ENCODE data around the gene DDX11.
"Not testable (repeated sequence)": the region's sequence is repeated elsewhere in the genome, so short reads cannot be mapped to it uniquely, and the experiment has no call there.

The DDX11 gene

DNA sequence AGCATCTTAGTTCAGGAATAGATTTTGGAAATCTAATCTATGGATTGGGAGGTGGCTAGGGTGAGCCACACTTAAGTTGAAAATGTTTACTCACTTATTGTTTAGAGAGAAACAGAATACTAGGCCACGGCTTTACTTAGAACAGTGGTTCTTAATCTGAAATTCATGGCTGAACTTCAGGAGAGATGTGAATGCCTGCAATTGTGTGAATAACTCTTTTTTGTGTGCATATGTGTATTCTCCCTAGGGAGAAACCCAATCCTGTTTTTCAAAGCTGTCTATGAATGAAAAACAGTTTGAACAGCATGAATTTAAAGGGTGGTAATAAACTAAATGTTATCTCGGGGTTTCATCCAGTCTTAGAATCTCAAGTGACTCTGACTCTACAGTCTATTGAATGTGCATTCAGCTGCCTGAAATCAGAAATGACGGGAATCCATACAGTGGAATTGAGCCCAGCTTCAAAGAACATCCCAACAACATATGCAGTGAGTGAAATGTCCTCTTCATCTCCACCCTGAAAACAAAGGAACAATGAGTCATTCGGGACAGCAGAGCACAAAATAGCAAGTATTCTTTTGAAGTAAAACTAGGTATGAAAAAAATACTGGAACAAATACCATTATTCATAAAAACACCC lies 53.7 kb downstream of the DDX11 start:
- not testable (repeated sequence) for DNase-seq

DNA sequence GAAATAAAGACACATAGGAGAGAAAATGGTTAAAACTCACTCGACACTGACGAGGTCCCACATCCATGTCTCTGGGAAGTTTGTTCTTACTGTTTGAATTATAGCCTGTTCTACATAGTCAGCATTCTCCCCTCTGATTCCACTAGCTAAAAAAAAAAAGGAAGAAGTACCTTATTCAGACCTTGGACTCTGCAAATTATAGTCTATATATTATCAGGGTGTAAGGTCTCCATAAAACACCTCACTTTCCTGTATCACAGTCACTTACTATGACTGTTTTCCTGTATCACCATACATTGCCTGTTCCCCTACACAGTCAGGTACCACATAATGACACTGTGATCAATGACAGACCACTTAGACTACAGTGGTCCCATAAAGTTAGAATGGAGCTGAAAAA lies 62.9 kb downstream of the DDX11 start:
- not testable (repeated sequence) for DNase-seq

DNA sequence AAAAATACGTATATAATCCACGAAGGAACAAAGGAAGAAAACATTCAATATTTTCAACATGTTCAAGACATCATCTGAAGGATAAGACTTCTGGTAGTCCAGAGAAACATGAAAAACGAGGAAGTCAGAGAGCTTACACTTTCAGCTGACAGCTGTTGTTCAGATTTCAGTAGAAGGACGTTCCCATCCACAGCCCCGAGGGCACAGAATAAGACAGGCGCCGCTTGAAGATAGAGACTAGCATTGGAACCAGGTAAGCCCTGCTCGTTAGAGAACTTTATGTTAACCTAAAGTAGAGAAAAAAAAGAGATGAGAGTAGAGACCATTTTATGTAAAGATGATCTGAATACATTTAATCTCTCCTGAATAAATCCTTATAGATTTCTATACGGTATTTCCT lies 71.1 kb downstream of the DDX11 start:
- not testable (repeated sequence) for DNase-seq

DNA sequence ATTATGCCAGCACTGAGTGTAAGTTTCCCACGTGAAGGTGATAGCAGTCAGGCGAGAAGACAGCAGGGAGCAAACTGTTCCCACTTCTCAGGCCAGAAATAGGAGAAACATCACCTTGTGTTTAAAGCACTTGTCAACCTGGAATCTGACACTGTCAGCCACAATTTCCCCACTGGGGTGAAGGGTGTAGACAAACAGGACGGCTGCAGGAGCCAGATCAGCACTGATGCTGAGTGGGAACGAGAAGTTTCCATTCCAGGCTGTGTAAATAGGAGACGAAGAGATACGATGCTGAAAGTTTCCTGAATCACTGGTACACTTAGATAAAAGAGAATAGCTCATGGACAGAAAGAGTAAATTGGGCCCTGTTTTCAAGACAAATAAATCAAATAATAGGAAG lies 71.6 kb downstream of the DDX11 start:
- DNase-seq: not testable (repeated sequence)

DNA sequence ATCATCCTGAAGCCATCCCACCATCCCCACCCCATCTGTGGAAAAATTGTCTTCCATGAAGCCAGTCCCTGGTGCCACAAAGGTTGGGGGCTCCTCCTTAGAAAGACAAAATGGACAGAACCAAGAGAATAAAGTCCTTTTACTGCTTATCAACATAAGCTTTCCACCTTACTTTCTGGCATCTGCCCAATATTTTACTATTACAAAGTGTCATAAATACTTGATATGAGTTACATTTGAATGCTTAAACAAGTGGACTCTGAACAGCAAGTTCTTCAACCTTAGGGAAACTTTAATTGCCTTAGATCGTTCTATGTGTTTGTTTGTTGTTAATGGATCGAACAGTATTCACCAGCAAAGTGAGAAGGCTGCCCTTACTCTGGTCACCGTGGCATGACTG lies 73.8 kb downstream of the DDX11 start:
- not testable (repeated sequence) for DNase-seq

DNA sequence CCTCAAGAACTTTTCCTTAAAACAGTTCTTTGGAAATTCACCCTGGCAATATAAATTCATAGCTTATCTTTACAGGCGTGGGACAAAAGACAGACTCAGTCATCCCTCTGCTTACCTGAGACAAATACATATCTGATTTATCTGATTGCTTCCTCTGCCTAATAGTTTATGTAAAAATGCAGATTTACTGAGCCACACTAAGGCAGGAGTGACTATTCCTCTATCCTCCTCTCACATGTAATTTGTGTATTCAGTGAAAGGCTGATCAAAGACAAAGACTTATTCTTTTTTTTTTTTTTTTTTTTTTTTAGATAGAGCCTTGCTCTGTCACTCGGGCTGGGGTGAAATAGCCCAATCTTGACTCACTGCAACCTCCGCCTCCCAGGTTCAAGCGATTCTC lies 77.1 kb downstream of the DDX11 start:
- DNase-seq: not testable (repeated sequence)
